H1 (cell line): Measurements from ENCODE around the gene BAZ1B. TPM values are rescaled to one million over a fixed set of nuclear protein-coding genes. Genes with fewer than 3 reads are reported as not detected.

Experiments used
- CTCF ChIA-PET: fragments of 300-600 bp; sonication (Branson Sonifier 250); formaldehyde crosslinking; loops from one replicate; lab custom pipeline; 2021; ENCODE audit not compliant: partially characterized antibody; lab: Charles Lee
- POLR2A ChIA-PET: fragments of 300-600 bp; sonication (Branson Sonifier 250); formaldehyde crosslinking; loops from one replicate; lab custom pipeline; 2021; ENCODE audit warnings: inconsistent platforms; ENCODE audit not compliant: partially characterized antibody; lab: Charles Lee
- DNase-seq, 2 experiments: peaks; one replicate each; pipeline versions ENCODE4 v3.0.0 to v3.0.0-alpha.2; 2010 to 2022; ENCODE audit warnings: low spot score in 2 of 2, low read depth in 1 of 2, mixed read lengths in 1 of 2
- FAIRE-seq: peaks from 2 replicates; lab custom pipeline; 2011; peaks lifted over from hg19 to GRCh38; lab: Jason Lieb, UNC
- H2AFZ ChIP-seq: 2 replicates; pipeline ENCODE4 v1.8.1; 2012; ENCODE audit warnings: low read length, inconsistent platforms
- H2AK5ac ChIP-seq: 2 replicates; pipeline ENCODE4 v1.6.1; 2013; ENCODE audit warnings: low read depth, low read length
- H2BK120ac ChIP-seq: replicated peaks from 2 replicates; pipeline ENCODE3; 2013; ENCODE audit warnings: low read depth, low read length, inconsistent platforms
- H2BK12ac ChIP-seq: 2 replicates; pipeline ENCODE4 v1.6.1; 2013; ENCODE audit warnings: low read depth, low read length
- H2BK15ac ChIP-seq: 2 replicates; pipeline ENCODE4 v1.6.1; 2013; ENCODE audit warnings: low read length
- H2BK20ac ChIP-seq: 2 replicates; pipeline ENCODE4 v1.6.1; 2013; ENCODE audit warnings: low read length
- H2BK5ac ChIP-seq: 2 replicates; pipeline ENCODE4 v1.6.1; 2013; ENCODE audit warnings: low read depth, low read length
- H3K14ac ChIP-seq: 2 replicates; pipeline ENCODE4 v1.6.1; 2013; ENCODE audit warnings: inconsistent platforms; ENCODE audit not compliant: insufficient read length
- H3K18ac ChIP-seq: 2 replicates; pipeline ENCODE4 v1.6.1; 2013; ENCODE audit warnings: low read length; ENCODE audit errors: extremely low read depth
- H3K23ac ChIP-seq: 2 replicates; pipeline ENCODE4 v1.6.1; 2013; ENCODE audit warnings: inconsistent platforms; ENCODE audit not compliant: insufficient read length
- H3K23me2 ChIP-seq: 2 replicates; pipeline ENCODE4 v1.6.1; 2013; ENCODE audit warnings: low read depth, low read length
- H3K27ac ChIP-seq: 2 replicates; pipeline ENCODE4 v1.6.1; 2011; ENCODE audit warnings: low read depth, low read length, inconsistent platforms
- H3K27me3 ChIP-seq, 4 experiments: replicated peaks in 1 of 4; 1 replicate in 1 of 4; 2 replicates in 3 of 4; pipeline versions ENCODE4 v1.6.1 to v1.8.1; 2011 to 2013; ENCODE audit warnings: low read length in 3 of 4, mild to moderate bottlenecking in 3 of 4, inconsistent platforms in 2 of 4, mixed read lengths in 2 of 4, moderate library complexity in 1 of 4; ENCODE audit not compliant: control insufficient read depth in 3 of 4, insufficient read depth in 3 of 4; ENCODE audit errors: extremely low read depth in 1 of 4
- H3K36me3 ChIP-seq, 4 experiments: 2 replicates each; pipeline versions ENCODE4 v1.6.1 to v1.8.1; 2011 to 2013; ENCODE audit warnings: mild to moderate bottlenecking in 4 of 4, low read length in 3 of 4, moderate library complexity in 2 of 4, control low read depth in 1 of 4, inconsistent platforms in 1 of 4; ENCODE audit not compliant: insufficient read depth in 4 of 4, control insufficient read depth in 2 of 4
- H3K4ac ChIP-seq: replicated peaks from 2 replicates; pipeline ENCODE3; 2013; ENCODE audit warnings: low read length, low read depth, mixed read lengths, inconsistent platforms; ENCODE audit not compliant: insufficient read length
- H3K4me1 ChIP-seq, 4 experiments: replicated peaks in 1 of 4; 1 replicate in 1 of 4; 2 replicates in 3 of 4; pipeline versions ENCODE4 v1.6.1 to v1.8.1; 2011 to 2013; ENCODE audit warnings: low read length in 3 of 4, inconsistent platforms in 2 of 4, mixed read lengths in 1 of 4; ENCODE audit not compliant: insufficient read depth in 4 of 4, control insufficient read depth in 3 of 4
- H3K4me2 ChIP-seq, 2 experiments: 2 replicates each; pipeline versions ENCODE4 v1.6.1 to v1.8.1; 2011 to 2013; ENCODE audit warnings: low read depth in 2 of 2, low read length in 2 of 2, control low read depth in 1 of 2, inconsistent platforms in 1 of 2, mild to moderate bottlenecking in 1 of 2; ENCODE audit not compliant: insufficient read depth in 1 of 2
- H3K4me3 ChIP-seq, 4 experiments: fragments of 200-600, 300-600 bp in 1 of 4; sonication (generic), shearing (Covaris generic), sonication (Bioruptor Twin) in 1 of 4; 2 replicates each; pipeline versions ENCODE4 v1.5.1 to v1.8.1; 2011 to 2016; ENCODE audit warnings: low read length in 4 of 4, low read depth in 3 of 4, control low read depth in 2 of 4, inconsistent platforms in 2 of 4, mild to moderate bottlenecking in 2 of 4, mixed read lengths in 1 of 4, moderate library complexity in 1 of 4; ENCODE audit not compliant: insufficient read depth in 2 of 4; ENCODE audit errors: extremely low read depth in 1 of 4
- H3K56ac ChIP-seq: replicated peaks from 2 replicates; pipeline ENCODE3; 2013; ENCODE audit warnings: low read depth, mild to moderate bottlenecking, mixed read lengths, low read length, inconsistent platforms; ENCODE audit not compliant: insufficient read length
- H3K79me1 ChIP-seq: 2 replicates; pipeline ENCODE4 v1.6.1; 2013; ENCODE audit warnings: low read depth, low read length, control low read depth
- H3K79me2 ChIP-seq, 2 experiments: 2 replicates each; pipeline versions ENCODE4 v1.6.1 to v1.8.1; 2012 to 2013; ENCODE audit warnings: low read length in 2 of 2, mild to moderate bottlenecking in 2 of 2, inconsistent platforms in 1 of 2; ENCODE audit not compliant: insufficient read depth in 2 of 2, control insufficient read depth in 1 of 2
- H3K9ac ChIP-seq, 4 experiments: replicated peaks in 1 of 4; 1 replicate in 1 of 4; 2 replicates in 3 of 4; pipeline versions ENCODE4 v1.6.1 to v1.8.1; 2011 to 2013; ENCODE audit warnings: low read depth in 3 of 4, low read length in 3 of 4, control low read depth in 2 of 4, mild to moderate bottlenecking in 2 of 4, moderate library complexity in 2 of 4, inconsistent platforms in 1 of 4; ENCODE audit errors: extremely low read depth in 1 of 4
- H3K9me3 ChIP-seq, 2 experiments: 2 replicates each; pipeline versions ENCODE4 v1.6.1 to v1.8.1; 2012 to 2013; ENCODE audit warnings: mild to moderate bottlenecking in 2 of 2, moderate library complexity in 2 of 2, control low read depth in 1 of 2, inconsistent platforms in 1 of 2, low read depth in 1 of 2, low read length in 1 of 2, mixed read lengths in 1 of 2; ENCODE audit not compliant: insufficient read depth in 2 of 2
- H4K20me1 ChIP-seq, 2 experiments: replicated peaks in 1 of 2; 2 replicates each; pipeline versions ENCODE3 to v1.8.1; 2011 to 2013; ENCODE audit warnings: inconsistent platforms in 2 of 2, low read length in 2 of 2, mild to moderate bottlenecking in 1 of 2; ENCODE audit not compliant: insufficient read depth in 2 of 2, control insufficient read depth in 1 of 2
- H4K5ac ChIP-seq: 2 replicates; pipeline ENCODE4 v1.6.1; 2013; ENCODE audit warnings: low read length, low read depth, mixed read lengths, inconsistent platforms; ENCODE audit not compliant: insufficient read length
- H4K8ac ChIP-seq: 2 replicates; pipeline ENCODE4 v1.8.0; 2013; ENCODE audit warnings: mild to moderate bottlenecking, moderate library complexity, low read length, inconsistent platforms; ENCODE audit not compliant: insufficient read depth; ENCODE audit errors: extremely low read depth
- H4K91ac ChIP-seq: replicated peaks from 2 replicates; pipeline ENCODE3; 2013; ENCODE audit warnings: low read length, mixed read lengths, inconsistent platforms; ENCODE audit not compliant: insufficient read length
- BACH1 ChIP-seq: IDR thresholded peaks from 2 replicates; pipeline ENCODE4 v1.6.1; 2012; ENCODE audit warnings: low read length, improper control_type of control experiment
- KDM1A ChIP-seq: fragments of 200-600, 300-600 bp; sonication (generic); IDR thresholded peaks from 2 replicates; pipeline ENCODE4 v1.7.1; 2016; ENCODE audit warnings: mild to moderate bottlenecking, low read length, borderline replicate concordance
- RNF2 ChIP-seq: fragments of 200-900, 300-1000 bp; sonication (generic); IDR thresholded peaks from 2 replicates; pipeline ENCODE4 v1.7.1; 2016; ENCODE audit warnings: borderline replicate concordance, low read depth, mild to moderate bottlenecking, antibody characterized with exemption, low read length; ENCODE audit not compliant: poor library complexity, severe bottlenecking; ENCODE audit errors: missing control alignments
- WGBS, 2 experiments: shearing (Covaris generic) in 1 of 2; methylation state at CpG; one replicate each; pipeline versions ENCODE4 v1.1.6 to v1.1.7; 2013 to 2015; ENCODE audit warnings: low lambda C conversion rate in 2 of 2, mixed read lengths in 2 of 2, inconsistent platforms in 1 of 2, low coverage in 1 of 2, missing lambda C conversion rate in 1 of 2; ENCODE audit not compliant: insufficient replicate concordance in 2 of 2, insufficient coverage in 1 of 2, insufficient read length in 1 of 2; ENCODE audit errors: extremely low coverage in 1 of 2, missing lambda C conversion rate in 1 of 2; 5-methylcytosine and 5-hydroxymethylcytosine counted together
- polyA plus RNA-seq, 7 experiments: library from polyadenylated mRNA; depleted of rRNA in 3 of 7; stranded (reverse) in 5 of 7; unstranded in 2 of 7; fragments of >200 nt in 5 of 7; fragments of 200-250 nt in 2 of 7; gene quantifications; 1 replicate in 5 of 7; 2 replicates in 1 of 7; 4 replicates in 1 of 7; pipeline versions ENCODE4 v1.2.1 to v1.2.3, GENCODE V29; 2011 to 2013; ENCODE audit warnings: missing spikeins in 2 of 7, mixed read lengths in 2 of 7
- total RNA-seq: library from RNA; stranded (reverse); fragmentation: NEBNext Ultra II Directional; extraction: Animal tissue kit (Norgen Biotek cat#: 25700); gene quantifications from 2 replicates; pipeline ENCODE4 v1.2.1, GENCODE V29; 2021

BAZ1B gene
- total and polyA plus RNA-seq, 2 of the 8 experiments (the other 6 are each of a cell fraction or from before 2014, with no cell fraction given), result 21.0 to 86.8 TPM

- Histone ChIP-seq H4K20me1 (peaks cover 2 to 6% of the 10 kb centered on the region in 2 experiments), H3K14ac (no peak overlapping the region), H3K4ac (no peak overlapping the region), H4K5ac (no peak overlapping the region), H3K36me3 (peaks cover 12 to 75% (median 46%) of the 10 kb centered on the region in 4 experiments), H3K27ac (no peak overlapping the region), H3K4me1 (peaks cover 0 to 3% (median 0%) of the 10 kb centered on the region in 4 experiments; a peak in 1 of 7 replicates), H2BK12ac (no peak overlapping the region), H3K56ac (no peak overlapping the region), H2AK5ac (no peak overlapping the region), H3K27me3 (no peaks in the 10 kb centered on the region), H3K18ac (no peak overlapping the region), H3K4me3 (no peak overlapping the region), H4K8ac (no peak overlapping the region), H3K4me2 (no peak overlapping the region), H2AFZ (no peak overlapping the region), H3K9me3 (no peaks in the 10 kb centered on the region), H4K91ac (no peak overlapping the region), H2BK120ac (no peak overlapping the region)
- CTCF ChIA-PET, result no interaction called here
- FAIRE-seq (no peak), DNase-seq (no peak)
- WGBS, 2 experiments, result 94% methylated on average over 1 of the region's 1 CpG; no CpG with 5 or more reads in 1 of the 2 experiments
- no peak for TF ChIP-seq RNF2
- no peak for TF ChIP-seq BACH1
- no peak for TF ChIP-seq KDM1A
- TF ChIP-seq, all 59 proteins: peak for 0
- Histone ChIP-seq H2BK20ac (no peak overlapping the region), H2BK15ac (no peak overlapping the region), H3K79me1 (0 out of 2 replicates have a peak, but pooled peaks cover 2% of the 10 kb centered on the region), H2BK5ac (no peak overlapping the region), H3K9ac (no peak overlapping the region), H3K23ac (no peak overlapping the region), H3K79me2 (peaks cover 0 to 51% of the 10 kb centered on the region in 2 experiments; a peak in 2 of 4 replicates), H3K23me2 (no peaks in the 10 kb centered on the region)
- POLR2A ChIA-PET, result interaction anchor here (2.5 kb wide), 1 partner anchor 10 kb away, joined by 8 read pairs; no protein-coding TSS in a partner anchor
These were observed 34.6 kb downstream of the BAZ1B start for GRCh38 chr7:73487486-73487885.
